IPS-NIHi7 (cell line): ENCODE measurements around the gene KRT3.
"Not testable (repeated sequence)": the region's sequence is repeated elsewhere in the genome, so short reads cannot be mapped to it uniquely, and the experiment has no call there.

Experiments used
- DNase-seq: peaks from one replicate; pipeline ENCODE4 v3.0.0; 2012; ENCODE audit warnings: mixed read lengths; ENCODE audit errors: extremely low spot score

The KRT3 gene

DNA sequence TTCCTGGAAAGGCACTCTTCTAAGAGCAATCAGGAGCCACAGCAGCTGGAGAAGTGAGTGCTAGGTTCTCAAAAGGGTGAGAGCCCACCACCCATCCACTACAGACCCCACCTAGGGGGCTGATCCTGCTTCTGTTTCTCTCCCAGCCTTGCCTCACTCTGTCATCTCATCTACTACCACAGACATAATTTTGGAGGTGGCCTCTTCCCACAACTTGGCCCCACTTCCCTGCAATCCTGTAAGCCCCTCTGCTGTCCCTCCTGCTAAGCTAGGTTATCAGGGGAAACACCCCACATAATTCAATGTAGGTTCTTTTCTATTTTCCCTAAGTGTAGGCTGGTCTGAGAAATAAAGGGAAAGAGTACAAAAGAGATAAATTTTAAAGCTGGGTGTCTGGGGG is 35.3 kb downstream of the KRT3 start:
- no peak for DNase-seq

DNA sequence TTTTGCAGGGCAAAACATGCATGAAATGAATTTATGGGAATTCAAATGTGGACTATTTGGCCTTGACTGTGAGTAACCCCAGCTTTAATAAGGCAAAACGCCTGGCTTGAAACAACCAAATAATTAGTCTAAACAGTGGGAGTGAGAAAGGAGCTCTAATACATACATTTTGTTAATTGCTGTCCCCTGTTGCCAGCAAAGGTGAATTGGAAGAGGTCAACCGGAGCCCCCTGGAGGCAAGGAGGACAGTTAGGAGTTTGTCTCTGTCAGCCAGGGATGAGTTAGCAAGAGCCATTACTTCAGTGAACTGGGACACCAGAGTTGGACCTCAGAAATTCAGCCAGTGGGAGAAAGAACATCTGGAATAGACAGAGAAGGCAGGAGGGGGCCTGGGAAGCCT is 36.2 kb downstream of the KRT3 start:
- no peak for DNase-seq

DNA sequence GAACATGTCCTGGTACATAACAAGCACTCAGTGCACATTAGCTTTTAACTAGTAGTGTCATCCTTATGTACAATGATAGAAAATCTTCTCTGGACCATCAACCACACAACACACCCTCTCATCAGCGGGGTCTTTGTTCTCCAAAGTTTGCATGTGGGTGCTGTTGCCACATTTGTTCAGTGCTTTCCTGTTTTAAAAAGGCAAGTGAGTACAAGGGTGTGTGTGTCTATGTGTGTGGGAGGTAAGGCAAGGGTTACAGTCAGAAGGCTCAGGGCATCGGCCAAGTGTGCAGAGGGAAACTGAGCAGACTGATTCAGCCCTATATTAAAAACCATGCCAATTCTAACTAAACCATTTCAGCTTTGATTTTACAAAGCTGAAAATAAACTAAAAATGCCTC is 36.7 kb downstream of the KRT3 start:
- DNase-seq: no peak

DNA sequence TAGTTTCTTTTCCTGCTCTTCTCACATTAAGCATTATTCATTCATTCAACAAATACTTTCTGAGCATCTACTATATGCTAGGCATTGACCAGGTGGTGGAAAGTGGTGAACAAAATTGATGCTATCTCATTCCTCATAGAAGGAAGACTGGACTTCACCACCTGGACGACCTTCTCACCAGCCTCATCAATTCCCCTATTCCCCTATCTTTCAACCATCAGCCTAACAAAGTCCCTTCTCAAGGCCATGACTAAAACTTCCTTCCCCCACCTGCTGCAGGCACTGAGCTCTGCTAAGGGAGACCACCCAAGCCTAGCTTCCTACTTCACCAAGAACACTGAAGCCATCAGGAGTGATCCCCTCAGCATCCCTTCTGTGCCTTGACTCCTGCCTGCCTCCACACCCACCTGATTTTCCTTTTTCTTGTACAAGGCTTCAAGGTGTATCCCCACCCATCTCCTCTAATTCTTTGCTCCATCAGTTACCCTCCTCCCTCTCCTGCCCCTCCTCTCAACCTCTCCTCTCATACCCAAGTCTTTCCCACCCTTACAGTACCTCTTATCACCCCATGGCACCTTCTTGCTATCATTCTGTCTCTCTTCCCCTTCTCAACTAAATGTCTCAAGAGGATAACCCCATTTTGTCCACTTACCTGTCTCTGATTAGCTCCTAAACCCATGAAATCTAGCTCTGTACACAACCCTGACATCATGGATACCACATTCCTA is 38.3 kb downstream of the KRT3 start:
- DNase-seq: no peak

DNA sequence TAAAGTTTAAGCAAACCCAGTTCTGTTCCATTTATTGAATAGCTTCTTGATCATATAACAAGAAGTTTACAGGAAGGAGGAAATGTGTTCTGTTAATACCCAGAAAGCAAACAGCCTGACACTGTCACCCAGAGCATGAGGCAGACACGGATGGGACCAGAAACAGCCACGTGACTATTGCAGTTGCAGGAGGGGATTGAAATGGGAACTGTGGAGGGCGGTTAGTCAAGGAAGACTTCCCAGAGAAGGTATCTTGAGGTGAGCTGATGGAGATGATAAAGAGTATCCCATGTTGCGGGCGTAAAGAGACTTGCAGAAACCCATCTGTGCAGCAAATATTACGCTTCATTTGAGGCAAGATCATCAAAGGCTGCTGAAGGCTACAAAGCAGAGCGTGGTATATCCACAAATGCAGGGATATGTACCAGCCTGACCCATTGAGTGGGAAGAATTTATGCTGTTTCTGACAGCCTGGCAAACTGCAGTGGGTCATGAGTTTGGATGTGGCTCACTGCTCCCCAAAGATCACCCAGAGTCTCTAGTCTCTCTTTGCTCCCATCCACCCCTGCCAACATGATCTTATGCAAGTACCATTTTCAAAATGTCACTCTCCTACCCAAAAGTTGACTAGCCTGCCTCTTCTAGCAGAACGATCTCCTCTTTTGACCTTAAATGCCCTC is 39.5 kb downstream of the KRT3 start:
- no peak for DNase-seq

DNA sequence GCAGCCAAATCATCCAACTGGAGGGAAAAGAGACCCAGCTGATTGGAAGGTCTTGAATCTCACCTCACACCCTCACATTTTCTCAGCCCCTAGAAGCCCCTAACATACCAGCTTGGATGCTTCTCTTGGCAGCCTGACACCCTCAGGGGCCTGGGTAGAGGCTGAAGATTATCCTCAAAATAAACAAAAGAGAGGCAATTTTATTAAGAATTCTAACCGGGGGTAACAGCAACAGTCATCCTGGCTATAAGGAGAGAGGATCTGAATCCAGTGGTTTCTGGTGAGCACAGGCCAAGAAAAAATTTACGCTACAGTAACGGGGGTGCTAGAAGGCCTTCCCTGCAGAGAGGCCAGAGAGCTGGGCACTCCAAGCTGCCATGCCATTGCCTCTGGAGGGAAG is 40.4 kb downstream of the KRT3 start:
- no peak for DNase-seq

DNA sequence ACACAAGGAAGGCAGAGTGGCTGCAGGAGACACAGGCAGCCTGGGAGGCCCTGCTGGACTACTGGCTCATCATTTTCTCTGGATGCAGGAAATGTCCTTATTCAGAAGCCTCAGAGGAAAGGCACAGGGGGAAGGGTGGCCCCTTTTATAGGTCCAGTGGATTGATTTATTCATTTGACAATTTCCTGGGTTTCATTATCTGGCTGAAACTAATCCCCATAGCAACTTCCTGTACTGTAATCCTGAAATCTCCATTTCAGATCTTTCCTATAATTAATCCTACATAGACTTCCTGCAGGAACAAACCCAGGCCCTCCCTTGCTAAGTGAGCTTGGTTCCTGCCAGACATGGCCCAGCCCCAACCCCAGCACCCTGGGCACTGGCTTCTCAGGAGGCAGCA is 41.8 kb downstream of the KRT3 start:
- DNase-seq: no peak

DNA sequence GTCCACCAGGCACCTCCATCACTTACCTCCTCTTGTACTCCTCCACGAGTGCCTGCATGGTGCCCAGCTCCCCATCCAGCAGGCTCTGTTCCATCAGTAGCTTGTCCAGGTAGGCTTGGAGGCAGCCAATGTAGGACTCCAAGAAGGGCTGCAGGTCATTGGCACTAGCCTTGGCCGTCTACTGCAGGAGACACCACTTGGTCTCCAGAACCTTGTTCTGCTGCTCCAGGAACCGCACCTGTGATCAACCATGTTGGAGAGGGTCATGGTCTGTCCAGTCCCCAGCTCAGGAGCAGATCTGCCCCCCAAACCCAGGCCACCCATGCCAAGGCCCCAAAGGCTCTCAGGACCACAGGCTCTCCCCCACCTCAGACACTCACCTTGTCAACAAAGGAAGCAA is 42.6 kb downstream of the KRT3 start:
- DNase-seq: no peak

DNA sequence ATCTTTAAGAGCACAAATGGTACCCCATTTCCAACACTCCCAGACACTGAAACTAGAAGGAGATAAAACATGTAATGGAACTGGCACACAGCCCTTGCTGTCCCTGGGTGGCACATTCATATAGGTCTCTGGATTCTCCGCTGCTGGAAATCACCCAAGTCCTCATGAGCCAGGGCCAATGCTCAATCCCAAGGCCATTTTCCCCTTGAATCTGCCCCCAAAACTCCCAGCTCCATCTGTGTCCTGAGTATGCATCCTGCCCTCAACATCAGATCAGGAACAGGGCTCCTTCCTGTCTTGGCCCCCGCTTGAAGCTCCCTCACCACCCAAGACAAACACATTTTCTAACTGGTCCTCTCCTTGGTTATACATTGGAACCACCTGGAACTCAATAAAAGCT is 43.4 kb downstream of the KRT3 start:
- no peak for DNase-seq

DNA sequence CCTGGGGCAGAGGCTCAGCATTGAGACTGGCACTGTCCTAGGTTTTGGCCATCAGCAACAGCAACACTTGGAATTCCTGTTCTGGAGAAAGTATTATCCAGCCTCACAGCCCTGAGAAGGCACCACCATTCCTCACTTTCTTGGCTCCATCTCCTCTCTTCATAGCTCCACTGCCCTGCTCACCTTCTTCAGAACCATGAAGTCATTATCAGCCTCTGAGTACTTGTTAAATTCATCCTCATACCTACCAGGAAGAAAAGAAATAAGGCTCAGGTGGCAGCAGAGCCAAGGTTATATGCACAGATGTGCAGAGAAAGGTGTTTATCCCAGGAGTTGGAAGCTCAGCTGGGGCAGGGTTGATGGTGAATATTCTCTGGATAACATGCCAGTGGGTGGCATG is 44.1 kb downstream of the KRT3 start:
- DNase-seq: no peak

DNA sequence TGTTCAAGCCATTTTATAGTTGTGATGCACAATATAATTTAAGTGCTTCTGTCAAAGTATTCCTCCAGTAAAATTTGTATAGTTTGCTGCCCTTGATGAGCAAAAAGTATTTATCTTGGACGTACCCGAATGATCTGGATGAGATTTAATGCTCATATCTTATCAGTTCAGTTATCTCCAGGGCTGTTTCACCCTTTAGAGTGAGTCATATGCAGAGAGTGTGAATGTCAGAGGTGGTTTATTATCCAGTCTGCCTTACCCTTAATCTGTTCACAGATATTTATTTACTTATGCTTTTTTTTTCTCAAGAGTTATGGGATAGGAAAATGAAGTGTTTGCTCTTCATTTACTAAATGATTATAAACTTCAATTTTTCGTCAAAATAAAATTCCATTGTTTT is 45.4 kb downstream of the KRT3 start:
- DNase-seq: not testable (repeated sequence)

DNA sequence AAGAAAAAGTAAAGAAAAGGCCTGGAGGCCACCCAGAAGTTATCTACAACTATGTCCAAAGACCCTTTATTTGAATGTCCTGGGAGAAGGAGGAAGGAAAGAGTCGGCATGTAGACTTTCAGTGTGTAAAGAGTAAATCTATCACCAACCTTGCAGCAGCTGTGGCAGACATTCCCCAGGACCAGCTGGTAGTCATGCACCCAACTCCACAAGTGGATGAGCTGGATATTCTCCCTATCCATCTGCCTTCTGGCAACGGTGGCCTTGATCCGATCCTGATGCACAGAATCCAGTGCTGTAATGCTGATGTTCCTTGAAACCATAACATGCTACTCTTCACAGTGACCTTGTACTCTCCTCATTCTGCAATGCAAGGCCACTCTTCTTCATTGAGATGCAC is 46.1 kb downstream of the KRT3 start:
- no peak for DNase-seq

DNA sequence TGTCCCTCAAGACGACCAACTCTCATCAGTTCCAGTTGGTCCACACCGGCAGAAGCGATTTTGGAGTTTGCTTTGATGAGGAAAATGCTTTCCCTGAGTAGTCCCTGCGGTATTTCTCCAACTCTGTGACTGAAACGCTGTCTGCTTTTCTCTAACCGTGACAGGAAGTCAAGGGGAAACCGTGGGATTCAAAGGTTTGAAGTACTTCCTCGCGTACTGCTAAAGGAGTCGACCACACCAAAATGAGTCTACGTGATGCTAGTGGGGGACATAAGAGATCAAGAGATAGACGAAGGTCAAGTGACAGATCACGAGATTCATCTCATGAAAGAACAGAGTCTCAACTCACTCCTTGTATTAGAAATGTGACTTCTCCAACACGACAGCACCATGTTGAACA is 47.3 kb downstream of the KRT3 start:
- DNase-seq: no peak

DNA sequence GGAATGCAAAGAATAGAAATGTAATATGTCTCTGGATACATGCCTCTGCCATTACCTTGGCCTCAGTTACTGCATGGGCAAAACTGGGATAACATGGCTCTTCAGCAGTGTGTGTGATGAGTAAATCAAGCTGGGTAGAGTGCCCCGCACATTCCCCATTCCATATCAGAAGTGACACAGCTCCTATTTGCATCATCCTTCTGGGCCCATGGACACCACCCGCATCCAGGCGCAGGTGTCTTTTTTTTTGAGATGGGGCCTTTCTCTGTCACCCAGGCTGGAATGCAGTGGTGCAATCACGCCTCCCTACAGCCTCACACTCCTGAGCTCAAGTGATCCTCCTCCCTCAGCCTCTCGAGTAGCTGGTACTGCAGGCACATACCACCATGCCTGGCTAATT is 50.4 kb downstream of the KRT3 start:
- DNase-seq: no peak

DNA sequence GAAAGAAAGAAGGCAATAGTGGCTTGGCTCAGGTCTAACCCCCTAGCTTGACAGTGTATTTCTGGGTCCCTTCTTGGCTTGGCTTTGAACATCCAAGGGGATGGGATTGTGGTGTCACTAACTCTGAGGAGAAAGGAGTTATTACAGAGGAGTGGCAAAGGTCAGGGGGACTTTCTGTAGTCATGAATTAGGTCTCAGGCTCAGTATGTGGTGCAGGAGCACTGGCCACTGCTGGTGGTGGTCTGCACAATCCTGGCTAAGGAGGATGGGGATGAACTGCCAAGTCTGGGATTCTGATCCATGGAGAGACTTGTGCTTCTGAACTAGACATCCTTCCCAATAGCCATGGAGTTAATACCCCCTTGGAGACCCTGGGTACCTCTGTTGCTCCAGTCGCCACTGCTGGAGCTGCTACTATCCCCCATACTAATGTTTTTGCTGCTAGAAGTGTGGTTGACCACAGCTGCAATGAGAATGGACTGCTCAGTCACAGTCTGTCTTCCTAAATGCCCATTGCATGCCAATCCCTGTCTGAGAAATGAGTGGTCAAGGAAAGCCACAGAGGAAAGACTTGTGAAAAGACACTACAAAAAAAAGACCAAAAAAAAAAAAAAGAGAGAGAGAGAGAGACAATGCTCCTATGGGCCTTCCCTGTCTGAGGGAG is 51.3 kb downstream of the KRT3 start:
- no peak for DNase-seq

DNA sequence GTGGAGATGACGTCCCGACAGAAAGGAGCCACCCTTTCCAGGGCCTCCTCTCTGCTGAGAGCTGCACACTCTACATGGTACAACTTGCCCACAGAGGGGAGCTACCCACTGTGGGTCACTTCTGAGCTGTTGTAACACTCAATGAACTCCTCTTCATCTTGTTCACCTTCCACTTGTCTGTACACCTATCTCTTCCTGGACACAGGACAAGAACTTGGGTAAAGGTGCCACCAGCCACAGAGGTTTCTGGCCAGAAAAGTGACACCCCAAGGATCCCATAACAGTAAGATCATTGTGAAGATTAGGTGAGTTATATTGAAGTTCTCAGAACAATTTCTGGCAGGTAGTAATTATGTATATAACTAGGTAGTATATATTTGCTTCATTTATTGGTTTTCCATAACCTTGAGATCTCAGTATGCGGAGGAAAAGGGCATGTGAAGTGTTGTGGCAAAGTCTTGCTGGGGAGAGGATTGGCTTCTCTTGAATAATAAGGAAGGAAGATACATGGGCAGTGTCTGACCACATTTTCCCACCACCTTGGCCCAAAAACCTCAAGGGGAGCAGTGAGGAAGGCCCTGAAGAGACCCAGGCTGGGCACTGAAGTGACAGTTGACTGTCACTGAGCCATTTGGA is 53.0 kb downstream of the KRT3 start:
- no peak for DNase-seq

DNA sequence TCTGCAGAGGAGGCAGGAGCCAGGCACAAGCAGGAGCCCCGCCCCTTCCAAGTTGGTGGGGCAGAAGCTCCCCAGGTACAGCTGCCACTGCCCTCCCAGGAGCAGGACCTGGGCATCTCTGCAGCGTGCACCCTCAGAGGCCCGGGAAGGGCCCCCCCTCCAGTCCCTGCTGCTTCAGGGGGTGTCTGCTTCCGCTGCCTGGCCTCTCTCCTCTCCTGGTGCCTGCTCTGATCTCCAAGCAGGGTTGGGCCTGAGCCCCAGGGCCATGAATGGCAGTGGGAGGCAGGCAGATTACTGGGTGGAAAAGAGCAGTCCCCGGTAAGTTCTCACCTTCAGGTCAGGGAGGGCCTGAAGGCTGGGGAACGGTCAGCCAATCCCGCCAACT is 53.7 kb downstream of the KRT3 start:
- DNase-seq: no peak

DNA sequence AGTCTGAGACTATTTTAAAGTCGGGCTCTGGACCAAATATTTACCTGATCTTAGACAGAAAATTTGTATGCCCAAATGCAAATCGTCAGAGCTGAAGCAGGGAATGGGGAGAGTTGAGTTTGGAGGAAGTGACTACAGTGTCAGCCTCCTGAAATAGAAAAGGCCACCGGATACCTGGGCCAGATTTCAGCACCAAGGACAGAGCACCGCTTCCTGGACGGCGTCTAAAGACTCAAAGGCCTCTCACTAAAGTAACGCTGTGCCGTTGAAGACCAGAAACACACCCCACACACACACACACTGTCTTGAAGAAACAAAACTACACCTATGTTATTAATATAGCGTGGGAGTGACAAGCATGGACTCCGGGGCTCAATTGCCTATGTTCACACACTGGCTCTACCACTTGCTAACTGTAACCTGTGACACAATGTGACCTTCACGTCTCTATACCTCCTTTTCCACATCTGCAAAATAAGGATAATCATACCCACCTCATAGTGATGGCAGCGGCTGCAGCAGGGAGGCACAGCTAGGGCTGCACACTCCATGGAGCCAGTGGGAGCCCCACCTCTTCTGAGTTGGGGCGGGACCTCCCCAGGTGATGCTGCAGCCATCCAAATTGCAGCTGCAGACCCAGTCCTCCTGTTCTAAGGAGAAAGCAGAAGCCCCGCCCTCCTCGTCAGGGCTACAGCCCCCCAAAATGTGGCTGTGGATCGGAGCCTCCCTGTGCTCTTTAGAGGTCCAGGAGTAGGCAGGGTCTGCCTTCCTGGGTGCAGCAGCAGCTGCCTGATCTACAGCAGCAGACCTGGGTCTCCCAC is 54.3 kb downstream of the KRT3 start:
- DNase-seq: peak; percentile 90

DNA sequence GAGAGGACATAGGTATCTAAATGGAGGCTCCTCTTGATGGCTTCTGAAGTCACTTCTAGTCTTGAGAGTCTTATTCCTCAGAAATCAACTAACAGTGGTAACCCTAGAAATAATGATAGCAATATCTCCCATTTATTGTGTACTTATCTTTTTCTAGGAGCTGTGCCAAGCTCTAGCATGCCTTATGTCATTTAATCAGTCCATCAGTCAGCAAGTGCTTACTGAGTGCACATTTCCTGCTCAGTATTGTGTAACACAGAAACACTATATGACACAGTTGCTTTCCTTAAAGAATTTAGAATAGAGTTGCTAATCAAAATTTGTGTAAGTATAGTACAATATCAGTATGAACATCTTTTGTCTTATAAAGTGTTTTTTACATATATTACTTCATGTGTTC is 55.3 kb downstream of the KRT3 start:
- DNase-seq: no peak

DNA sequence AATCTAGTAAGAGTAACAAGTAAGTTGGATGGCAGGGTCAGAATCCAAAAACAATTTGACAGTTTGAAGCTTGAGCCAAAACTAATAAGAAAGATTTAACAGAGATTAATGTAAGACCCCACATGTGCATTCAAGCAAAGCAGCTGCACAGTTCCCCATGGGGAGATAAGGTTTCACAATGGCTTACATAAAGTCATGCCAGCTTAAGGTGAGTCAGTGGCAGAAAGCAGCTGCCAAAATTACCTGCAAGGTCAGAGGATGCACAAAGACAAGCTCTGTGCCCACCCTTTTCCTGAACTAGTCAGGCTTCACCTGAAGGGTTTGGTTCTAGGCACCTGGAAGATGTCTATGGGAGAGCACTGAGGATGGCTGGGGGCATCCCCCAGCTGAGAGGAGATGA is 56.0 kb downstream of the KRT3 start:
- DNase-seq: no peak
